Stimulated activated CD4-positive, alpha-beta T cell treated with anti-CD3 and anti-CD28 coated beads, Interleukin-15, amount 100 ng/mL, for 1 hour (primary cell): ENCODE data around the gene CDH22.

Source experiments
- DNase-seq, 2 donors: peaks; one replicate each; pipeline ENCODE4 v3.0.0-alpha.2; 2020; ENCODE audit warnings: low read depth in 1 of 2, low spot score in 1 of 2

The CDH22 gene

DNA sequence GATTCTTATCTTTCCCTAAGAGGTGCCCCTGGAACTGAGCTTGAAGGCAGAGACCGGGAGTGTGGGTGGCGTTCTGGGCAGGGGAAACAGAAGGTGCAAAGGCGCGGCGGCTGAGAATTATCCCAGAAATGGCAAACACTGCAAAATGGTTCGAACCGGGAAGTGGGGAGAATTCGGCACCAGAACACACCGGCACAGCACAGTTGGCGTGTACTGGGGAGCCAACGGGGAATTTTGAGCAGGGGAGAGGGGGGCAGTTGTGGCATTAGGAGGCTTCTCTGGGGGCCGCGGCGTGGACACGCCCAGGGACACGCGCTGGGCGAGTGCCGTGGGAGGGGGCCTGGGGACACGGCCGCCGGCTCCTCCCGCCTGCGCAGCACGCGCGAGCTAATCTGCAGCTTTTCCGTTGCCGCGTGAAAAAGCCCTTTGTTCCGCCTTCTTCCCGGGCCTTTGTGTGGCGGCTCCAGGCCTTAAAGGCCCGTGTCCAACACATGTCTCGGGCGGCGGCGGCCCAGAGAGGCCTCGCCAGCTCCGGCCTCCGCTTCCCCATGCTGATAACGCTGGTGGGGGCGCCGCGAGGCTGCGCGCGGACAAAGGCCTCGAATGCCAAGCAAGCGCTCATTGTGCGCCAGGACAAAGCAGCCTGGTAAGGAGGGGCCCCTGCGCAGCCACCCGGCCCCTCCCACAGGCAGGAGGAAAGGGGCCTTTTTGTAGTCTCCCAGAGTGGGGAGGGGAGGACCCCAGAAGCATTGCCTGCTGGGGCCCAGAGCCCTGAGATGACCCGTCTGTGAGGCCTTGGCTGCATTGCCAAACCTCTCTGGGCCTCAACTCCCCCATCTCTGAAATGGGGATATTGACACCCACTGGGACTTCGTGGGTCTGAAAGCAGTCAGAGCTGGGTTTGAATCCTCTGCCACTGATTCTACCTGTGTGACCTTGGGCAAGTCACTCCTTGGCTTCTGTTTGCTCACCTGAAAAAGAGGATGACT, 107.4 kb downstream of the CDH22 start:
- no peak for DNase-seq

DNA sequence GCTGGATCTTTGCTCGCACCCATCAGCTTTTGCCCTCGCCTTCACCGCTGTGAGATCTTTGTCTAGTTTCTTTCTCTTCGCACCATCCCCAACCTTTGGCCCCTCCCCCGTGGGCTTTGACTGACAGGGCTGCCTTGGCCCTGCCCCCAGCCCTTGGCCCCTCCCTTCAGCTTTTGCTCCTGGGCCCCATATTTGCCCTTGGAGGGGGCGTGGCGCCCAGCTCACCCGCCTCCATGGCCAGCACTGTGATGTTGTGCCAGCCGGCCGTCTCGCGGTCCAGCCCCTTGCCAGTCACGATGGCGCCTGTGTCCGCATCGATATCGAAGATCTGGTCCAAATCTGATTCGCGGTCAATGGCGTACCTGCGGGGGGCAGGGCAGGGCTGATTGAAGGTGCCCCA, 109.1 kb downstream of the CDH22 start:
- DNase-seq, result no peak

DNA sequence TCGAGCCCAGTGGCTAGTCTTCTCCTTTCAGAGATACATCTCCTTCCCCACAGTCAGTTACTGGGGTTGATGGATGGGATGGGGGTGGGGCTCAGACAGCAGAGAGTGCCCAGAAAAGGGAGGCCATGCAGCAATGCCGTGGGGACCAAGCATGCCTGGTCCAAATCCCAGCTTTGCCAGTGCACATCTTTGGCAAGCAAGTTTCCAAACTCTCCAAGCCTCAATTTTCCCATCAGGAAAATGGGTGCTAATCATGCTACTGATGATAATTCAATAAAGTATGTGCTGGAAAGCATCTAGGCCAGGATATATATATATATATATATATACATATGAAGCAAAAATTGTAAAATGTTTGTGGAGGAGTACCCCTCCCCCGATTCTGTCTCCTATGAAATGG, 111.3 kb downstream of the CDH22 start:
- no peak for DNase-seq

DNA sequence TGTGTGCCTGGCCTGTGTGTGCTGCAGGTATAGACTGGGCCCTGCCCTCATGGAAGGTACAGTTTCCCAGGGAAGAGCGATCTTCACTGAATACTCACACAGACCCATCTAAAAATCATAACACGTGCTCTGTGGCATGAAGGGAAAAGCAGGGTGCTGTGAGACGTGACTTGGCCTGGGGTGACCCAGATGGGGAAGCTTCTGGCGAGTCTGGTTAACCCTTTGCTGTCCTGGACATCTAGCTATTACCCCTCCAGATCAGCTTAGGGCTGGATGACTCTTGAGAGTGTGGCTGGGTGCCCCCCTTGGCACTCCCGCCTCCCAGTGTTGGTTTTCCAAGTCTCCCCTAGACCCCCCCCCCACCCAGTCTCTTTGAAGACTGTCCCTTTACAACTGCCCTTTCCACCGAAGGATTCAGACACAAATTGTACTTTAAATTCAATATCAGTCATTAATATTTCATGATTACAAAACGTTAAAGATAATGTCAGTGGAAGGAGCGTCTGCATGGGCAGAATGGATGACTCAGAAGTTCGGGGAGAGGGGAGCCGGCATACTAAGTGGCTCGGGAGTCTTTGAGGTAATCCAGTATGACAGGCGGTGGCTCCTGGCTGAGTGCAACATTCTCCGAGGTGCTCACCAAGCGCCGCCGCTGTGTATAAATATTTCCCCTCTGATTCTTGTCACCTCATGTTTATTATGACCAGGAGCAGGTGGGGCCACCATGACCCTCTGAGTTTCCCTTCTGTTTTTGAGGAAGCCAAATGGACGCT, 112.8 kb downstream of the CDH22 start:
- no peak for DNase-seq

DNA sequence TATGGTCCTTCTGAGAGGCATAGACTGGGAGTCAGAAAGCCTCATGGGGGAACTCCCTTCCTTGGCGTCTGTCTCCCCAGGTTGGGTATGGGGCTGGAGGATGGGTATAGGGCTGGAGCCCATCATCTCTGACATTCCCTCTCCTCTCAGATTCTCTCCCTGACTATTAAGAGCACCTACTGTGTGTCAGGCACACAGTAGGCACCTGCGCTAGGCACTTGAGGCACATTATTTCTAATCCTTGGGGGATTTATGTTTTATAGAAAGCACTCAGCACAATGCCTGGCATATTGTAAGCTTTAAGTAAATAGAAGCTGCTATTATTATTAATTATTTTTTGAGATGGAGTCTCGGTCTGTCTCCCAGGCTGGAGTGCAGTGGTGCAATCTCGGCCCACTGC, 113.9 kb downstream of the CDH22 start:
- DNase-seq, result no peak

DNA sequence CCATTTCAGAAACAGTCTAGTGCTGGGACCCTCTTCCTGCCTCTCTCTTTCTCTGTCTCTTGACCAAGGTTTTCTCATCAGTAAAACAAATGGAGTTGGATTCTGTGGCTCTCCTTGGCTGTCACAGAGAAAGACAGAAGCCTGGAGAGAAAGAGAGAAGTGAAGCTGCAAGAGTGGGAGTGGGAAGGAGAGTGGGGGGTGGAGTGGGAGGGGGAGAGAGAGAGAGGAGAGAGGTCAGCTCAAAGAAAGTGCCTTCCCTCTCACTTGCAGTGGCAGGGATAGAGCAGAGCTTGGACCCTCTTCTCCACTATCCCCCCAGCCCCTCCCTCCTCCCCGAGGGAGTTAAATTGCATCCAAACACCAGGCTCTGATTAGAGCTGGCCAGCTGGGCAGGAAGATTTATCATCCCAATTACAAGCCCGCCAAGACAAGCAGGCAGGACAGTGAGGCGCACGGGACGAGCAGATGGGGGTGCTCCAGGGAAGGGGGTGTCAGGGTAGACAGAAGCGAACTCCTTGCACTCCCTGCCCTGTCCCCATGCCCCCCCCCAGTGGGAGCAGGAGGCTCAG, 115.8 kb downstream of the CDH22 start:
- DNase-seq, result no peak

DNA sequence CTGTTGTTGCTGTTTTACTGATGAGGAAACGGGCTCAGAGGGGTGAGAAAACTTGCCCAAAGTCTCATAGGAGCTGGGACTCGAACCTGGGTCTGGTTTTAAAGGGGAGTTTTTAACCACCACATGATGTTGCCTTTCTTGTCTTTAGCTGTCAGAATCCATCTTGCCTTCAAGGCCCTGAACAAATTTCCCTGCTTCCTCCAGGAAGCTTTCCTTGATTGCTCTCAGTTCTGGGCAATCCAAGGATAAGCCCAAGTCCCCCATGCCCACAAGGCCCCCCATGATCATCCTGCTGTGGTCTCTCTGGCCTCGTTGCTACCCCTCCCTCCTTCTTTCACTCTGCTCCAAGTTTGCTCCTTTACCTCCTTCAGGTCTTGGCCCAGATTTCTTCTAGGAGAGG, 116.7 kb downstream of the CDH22 start:
- DNase-seq, result no peak

DNA sequence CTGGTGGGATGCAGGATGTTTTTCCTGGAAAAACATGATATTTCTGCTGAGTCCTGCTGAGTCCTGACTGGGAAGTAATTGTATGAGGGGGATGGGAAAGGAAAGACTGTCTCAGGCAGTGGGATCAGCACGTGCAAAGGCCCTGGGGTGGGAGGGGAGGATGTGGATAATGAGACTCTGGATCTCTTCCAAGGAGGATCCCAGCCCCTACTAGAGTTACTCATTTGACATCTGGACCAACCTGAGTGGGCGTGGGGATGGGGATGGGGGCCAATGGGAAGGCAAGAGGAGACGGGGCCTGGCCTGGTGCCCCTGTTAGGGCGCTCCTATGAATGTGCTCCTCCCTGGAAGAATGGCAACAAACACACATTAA, 117.1 kb downstream of the CDH22 start:
- DNase-seq, result no peak

DNA sequence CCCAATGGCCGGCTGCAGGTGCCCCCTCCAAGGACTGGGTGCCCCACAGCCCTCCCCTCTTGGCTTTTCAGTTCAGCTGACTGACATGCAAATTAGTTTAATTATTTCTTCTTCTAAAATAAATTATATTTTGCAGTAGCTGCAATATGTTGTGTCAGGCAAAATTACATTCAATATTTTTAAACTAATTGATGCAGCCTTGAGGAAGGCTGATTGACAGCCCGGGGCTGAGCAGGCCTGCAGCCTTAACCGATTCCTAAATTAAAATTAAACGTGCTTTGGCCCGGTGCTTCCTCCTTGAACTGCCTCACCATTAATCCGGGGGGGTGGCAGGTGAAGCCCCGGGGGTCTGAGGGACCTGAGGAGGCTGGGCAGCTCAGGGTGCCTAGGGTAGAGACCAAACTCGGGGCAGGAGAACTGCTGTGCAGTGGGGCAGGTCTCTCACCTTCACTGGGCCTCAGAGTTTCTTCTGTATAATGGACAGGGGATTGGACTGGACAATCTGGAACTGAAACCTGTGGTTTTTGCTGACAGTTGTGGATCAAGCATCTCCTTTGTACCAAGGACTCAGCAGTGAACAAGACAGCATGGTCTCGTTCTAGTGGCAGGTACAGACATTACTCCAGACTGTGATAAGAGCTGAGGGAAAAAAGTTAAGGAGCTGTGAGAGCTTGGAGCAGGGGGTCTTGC, 117.7 kb downstream of the CDH22 start:
- DNase-seq, result no peak

DNA sequence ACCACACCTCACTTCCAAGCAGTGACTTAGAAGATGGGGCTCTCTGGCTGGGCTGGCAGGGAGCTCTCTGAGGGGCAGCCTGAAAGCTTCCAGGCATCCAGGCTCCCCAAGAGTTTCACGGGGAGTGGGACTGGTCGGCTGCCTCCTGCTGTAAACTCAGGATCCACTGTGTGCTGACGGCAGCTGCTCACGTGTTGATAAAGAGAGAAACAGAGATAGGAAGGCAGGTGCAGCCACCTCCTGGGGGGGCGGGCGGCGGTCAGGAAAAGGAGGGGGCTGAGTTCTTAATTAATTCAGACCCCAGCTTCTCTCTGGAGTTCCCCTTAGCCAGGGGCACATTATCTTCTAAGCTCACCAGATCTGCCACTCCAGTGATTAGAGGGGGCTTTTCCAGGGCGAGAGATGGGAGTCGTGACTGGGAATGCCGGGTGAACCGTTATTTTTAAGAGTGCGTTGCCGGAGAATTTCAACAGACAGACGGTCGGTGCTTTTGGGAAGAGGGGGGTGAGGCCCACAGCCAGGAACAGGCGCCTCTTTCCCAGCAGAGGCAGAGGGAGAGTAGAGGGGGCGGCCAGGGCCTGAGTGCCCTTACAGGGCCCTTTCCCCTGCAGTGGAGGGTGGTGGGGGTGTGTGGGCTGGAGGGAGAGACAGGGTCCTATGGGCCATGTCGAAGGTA, 119.3 kb downstream of the CDH22 start:
- DNase-seq, result no peak

DNA sequence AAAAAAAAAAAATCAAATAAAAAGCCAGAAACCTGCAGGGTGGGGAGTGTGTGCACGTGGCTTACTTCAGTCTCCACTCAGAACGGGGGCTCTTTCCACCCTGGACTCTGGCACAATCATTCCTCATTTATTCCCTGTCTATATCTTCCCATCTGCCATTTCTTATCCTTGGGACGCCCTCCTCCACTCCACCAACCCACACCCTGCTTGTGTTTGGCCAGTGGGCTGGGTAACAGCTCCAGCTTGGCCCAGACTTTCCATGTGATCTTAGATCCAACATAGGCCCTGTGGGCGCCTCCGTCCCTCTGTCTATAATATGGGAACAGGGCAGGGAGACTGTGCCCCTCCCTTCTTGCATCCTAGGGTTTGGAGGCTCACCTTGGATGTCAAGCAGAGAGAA, 122.1 kb downstream of the CDH22 start:
- no peak for DNase-seq

DNA sequence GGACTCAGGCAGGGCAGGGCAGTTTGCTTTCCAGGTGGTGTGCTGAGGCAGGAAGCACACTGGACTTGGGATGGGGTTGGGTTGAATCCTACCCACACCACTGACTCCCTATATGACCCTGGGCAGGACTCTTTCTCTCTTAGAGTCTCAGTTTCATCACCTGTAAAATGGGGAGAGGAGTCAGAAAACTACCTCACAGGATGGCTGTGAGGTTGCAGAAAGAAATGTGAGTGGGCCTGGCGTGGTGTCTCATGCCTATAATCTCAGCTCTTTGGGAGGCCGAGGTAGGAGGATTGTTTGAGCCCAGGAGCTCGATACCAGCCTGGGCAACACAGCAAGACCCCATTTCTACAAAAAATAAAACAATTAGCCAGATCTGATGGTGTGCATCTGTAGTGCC, 122.9 kb downstream of the CDH22 start:
- no peak for DNase-seq

DNA sequence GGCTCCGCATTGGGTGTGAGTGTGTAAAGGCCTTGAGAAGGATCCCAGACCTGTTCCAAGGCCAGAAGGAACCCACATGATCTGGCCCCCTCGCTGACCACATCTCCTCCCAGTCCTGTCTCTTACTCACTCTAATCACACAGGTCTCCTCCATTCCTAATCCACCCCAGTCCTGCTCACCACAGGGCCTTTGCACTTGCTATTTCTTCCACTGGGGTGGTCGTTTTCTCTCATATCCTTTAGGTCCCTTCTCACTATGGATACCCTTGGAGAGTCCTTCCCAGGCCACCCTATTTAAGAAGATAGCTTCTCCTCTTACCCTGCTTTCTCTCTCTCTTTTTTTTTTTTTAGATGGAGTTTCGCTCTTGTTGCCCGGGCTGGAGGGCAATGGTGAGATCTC, 124.5 kb downstream of the CDH22 start:
- DNase-seq, result no peak

DNA sequence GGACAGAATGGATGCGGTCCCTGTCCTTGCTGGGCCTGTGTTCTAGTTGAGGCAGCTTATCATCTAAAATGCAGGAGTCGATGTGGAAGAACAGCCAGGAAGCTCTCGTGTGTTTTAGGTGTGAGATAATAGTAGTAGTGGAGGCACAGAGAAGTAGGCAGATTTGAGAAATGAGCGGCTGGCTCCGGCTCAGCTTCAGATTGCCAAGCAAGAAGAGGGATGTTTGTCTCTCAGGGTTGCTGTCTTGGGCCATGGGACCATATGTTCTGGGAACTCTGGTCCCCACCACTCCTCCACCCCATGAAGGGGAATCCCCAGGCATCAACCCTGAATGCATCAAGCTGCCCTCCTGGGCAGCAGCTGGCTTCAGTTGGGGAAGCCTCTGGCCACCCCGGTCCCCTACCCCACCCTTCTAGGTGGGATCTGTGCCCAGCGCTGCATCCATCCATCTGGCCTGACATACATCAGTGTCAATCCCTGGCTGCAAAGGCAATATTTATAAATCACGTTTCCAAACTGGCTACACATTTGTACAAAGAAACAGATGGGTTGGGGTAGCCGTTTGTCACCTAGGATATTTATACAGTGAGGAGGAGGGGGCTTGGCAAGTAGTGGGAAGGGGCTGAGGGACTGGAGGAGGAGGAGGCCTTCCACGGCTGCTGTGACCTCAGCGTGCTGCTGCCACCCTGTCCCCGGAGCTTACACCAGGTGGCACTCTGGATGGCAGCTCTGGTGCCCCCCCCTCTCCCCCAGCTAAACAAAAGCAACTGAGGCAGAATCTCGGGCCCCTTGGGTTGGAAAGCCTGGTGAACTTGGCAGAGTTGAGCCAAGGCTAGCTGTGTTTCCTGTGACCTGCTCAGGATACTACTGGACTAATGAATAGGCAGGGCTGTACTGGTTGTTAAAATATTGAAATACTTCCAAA, 125.8 kb downstream of the CDH22 start:
- DNase-seq, result no peak

DNA sequence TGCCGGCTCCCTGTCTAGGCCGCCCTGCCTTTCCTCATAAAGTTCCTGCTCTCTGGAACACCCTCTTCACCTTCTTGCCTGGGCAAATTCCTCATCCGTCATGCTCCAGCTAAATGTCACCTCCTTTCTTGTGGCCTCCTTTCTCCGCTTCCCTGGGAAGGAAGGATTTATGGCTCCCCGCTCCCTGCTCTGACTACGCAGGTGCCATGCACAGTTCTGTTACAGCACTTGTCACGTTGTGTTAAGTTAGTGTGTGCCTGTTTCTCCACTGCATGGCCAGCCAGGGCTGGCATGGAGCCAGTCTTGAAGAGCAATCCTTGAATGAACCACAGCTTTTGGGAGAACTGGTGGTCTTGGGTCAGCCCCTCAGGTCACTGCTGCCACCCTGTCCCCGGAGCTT, 128.4 kb downstream of the CDH22 start:
- no peak for DNase-seq

DNA sequence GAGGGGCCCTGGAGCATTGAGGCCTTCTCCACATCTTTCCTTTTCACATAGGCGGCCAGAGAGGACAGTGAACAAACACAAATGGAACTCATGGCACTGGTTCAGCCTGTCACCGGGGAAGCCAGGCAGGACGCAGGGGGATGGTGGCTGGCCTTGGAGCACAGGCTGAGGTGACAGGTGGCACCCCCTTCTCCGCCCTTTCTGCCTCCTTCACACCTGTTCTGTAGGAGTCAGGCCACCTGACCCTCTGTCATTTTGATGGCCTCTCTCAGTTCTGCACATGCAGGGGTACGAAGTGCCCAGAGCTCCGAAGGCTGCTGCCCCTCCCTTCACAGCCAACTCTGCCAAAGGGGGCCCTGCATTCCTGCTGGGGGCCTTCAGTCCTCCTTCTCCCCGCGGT, 129.4 kb downstream of the CDH22 start:
- DNase-seq, result no peak

DNA sequence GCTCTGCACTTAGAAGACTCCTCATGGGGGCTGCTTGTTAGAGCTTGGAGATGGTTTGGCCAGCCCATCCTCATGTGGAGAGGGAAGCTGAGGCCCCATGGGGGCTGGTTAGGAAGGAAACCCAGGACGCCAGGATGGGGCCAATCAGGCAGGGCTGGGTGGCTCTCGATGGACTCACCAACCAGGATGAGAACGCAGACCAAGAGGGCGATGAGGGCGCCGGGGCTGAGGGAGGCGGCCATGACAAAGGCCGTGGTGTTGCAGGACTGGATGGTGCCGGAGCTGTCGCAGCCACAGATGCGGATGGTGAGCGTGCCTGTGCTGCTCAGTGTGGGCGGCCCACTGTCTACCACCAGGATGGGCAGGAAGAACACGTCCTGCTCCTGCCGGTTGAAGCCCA, 130.5 kb downstream of the CDH22 start:
- DNase-seq, result no peak

DNA sequence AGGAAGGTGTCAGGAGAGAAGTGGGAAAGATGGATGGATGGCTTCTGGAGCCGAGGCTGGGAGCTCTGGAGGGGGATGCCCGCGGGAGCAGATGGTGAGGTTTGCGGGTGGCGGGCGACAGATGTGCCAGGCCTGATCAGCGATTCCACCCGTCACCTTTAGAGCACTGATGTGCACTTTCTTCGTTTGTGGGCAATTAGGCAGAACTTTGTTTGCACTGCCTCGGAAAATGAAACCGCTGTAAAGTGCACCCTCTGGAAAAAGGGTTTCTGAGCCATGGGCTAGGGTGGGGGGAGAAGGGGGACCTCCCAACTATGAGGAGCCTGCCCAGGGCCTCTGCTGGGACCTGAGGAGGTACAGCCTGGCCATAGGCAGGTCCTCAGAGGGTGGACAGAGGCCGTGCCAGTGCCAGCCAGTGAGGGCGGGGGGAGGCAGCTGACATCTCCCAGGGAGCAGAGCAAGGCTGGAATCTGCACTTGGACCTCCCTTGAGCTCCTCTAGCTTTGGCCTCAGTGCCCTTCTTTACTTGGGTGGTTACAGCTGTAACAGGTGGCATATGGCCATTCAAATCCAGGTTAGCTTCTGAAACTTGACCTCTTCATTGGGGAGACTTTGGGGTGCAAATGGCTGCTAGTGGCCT, 131.4 kb downstream of the CDH22 start:
- DNase-seq, result no peak

DNA sequence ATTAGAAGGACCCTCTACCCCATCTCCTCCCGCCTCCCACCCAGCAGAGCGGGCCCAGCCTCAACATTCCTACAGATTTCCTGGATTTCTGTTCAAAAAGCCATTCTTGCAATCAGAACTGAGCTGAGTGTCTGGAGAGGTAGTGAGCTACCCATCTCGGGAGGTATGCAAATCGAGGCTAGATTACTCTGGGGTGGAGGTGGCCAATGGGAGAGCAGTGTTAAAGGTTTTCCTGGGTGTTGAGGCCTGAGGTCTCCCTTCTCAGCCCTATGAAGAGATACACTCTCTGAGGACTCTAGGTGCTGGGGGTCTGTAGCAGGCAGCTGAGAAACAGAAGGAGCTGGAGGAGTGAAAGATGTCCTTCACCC, 133.2 kb downstream of the CDH22 start:
- DNase-seq, result no peak
